ENCODE data around the gene AUTS2.

AUTS2 gene

DNA sequence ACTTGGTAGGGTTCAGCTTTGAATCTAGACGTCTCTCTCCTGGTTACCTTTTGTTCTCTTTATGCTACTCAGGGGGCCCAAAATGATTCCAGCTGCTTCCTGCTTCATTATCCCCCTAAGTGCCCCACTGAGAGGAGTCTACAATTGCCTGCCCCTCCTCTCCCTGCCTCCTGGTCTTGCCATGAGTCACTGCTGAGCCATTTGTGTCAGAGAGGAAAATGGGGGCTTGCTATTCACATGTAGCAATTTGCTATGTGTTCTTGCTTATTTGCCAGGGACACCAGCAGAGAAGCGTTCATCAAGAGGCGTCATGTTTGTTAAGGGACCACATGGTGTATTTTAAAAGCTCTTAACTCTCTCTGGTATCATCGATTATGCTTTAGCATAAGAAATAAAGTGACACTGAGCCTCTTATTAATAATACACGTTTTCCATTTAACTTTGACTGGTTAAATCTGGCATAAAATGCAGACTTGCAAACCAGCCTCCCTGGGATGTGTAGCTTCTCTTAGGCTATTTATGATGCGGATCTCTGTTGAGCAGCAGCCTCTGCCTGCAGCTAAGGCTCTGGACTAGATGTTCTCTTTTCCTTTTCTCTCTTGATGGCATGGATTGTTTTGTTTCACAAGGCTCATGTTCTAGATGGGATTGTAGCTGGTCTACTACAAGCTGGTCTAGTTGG lies 239.3 kb downstream of the AUTS2 start:
- H3K36me3 ChIP-seq (ENCODE audit: control insufficient read depth in 2 of 2, insufficient read depth in 1 of 2, low read length in 2 of 2), result no peaks in the 10 kb centered on the region
- TF ChIP-seq IKZF3 (tag by site-specific recombination; IDR thresholded peaks at IDR 0.05) (peak; percentile 59; the same call in 1 of the 2 replicates), ZEB2 (tag by site-specific recombination; IDR thresholded peaks at IDR 0.05) (peak; percentile 40; the same call in 1 of the 2 replicates), ZNF24 (tag by site-specific recombination; IDR thresholded peaks at IDR 0.05) (peak; percentile 42; the same call in 1 of the 2 replicates), ZNF544 (tag by site-specific recombination; IDR thresholded peaks at IDR 0.05) (no peak), PRDM1 (tag by site-specific recombination; IDR thresholded peaks at IDR 0.05) (no peak), SP7 (tag by site-specific recombination; IDR thresholded peaks at IDR 0.05) (peak; percentile 68), ZIC2 (tag by site-specific recombination; IDR thresholded peaks at IDR 0.05) (peak; percentile 70), GLIS1 (tag by site-specific recombination; IDR thresholded peaks at IDR 0.05) (peak; percentile 85), OSR2 (tag by site-specific recombination; IDR thresholded peaks at IDR 0.05) (peak; percentile 43; the same call in 1 of the 2 replicates), ZNF600 (tag by site-specific recombination; IDR thresholded peaks at IDR 0.05) (0 out of 2 replicates have a peak, but pooled peaks have one; percentile 14), ZNF16 (tag by site-specific recombination; IDR thresholded peaks at IDR 0.05; ENCODE audit: low read depth) (0 out of 2 replicates have a peak, but pooled peaks have one; percentile 22), ZSCAN4 (tag by site-specific recombination; IDR thresholded peaks at IDR 0.05) (no peak), ZNF341 (tag by site-specific recombination; IDR thresholded peaks at IDR 0.05; ENCODE audit: low read depth) (no peak), SP3 (tag by site-specific recombination; IDR thresholded peaks at IDR 0.05) (no peak)
- no peak overlapping the region for H3K27ac ChIP-seq (ENCODE audit: extremely low read depth, low read depth, low read length)
- ChIA-PET POLR2A (no interaction called here), CTCF (interaction anchor here (0.6 kb wide), 1 partner anchor 13 kb away, joined by 3 read pairs; no protein-coding TSS in a partner anchor)
- no peak overlapping the region for H3K4me3 ChIP-seq (ENCODE audit: low read depth, low read length)
- peaks cover 43% of the 10 kb centered on the region for H3K4me1 ChIP-seq (ENCODE audit: control insufficient read depth, insufficient read depth, low read length)
- no peaks in the 10 kb centered on the region for H3K9me3 ChIP-seq (ENCODE audit: control insufficient read depth, insufficient read depth, low read depth, low read length)

DNA sequence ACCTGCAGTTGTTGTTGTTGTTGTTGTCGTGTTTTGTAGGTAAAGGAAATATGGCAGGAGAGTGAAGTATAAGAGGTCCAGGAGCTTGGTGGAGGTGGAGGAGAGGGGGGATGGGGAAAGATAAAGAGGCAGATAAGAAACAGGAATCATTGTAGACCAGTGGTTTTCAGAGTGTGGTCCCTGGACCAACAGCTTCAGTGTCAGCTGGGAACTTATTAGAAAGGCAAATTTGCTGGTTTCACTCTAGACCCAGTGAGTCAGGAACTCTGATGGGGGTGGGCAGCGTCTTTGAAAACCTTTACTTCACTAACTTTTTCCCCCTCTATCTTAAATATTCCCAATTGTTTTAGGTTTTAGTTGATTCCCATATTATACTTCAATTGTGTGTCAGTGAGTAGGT lies 241.5 kb downstream of the AUTS2 start:
- Histone ChIP-seq H3K9me3 (ENCODE audit: control insufficient read depth, insufficient read depth, low read depth, low read length) (no peaks in the 10 kb centered on the region), H3K4me1 (ENCODE audit: control insufficient read depth, insufficient read depth, low read length) (peaks cover 28% of the 10 kb centered on the region), H3K27ac (ENCODE audit: extremely low read depth, low read depth, low read length) (no peak overlapping the region), H3K36me3 (ENCODE audit: control insufficient read depth in 2 of 2, insufficient read depth in 1 of 2, low read length in 2 of 2) (no peaks in the 10 kb centered on the region), H3K4me3 (ENCODE audit: low read depth, low read length) (no peak overlapping the region)
- ChIA-PET CTCF (interaction anchor here (0.7 to 0.8 kb wide), 2 partner anchors 31 to 216 kb away, joined by 3 read pairs; no protein-coding TSS in a partner anchor), POLR2A (no interaction called here)
- TF ChIP-seq ZBTB17 (tag by site-specific recombination; IDR thresholded peaks at IDR 0.05) (no peak), TCF7L2 (IDR thresholded peaks at IDR 0.05; ENCODE audit: borderline replicate concordance, low read depth, low read length) (no peak), ZNF175 (tag by site-specific recombination; IDR thresholded peaks at IDR 0.05) (no peak), ZNF433 (tag by site-specific recombination; IDR thresholded peaks at IDR 0.05; ENCODE audit: low read depth) (no peak), ZNF677 (tag by site-specific recombination; IDR thresholded peaks at IDR 0.05) (no peak), ZNF132 (tag by site-specific recombination; IDR thresholded peaks at IDR 0.05; ENCODE audit: borderline replicate concordance) (no peak), FEZF1 (tag by site-specific recombination; IDR thresholded peaks at IDR 0.05) (no peak), ZNF138 (tag by site-specific recombination; IDR thresholded peaks at IDR 0.05; ENCODE audit: borderline replicate concordance) (no peak), ZEB2 (tag by site-specific recombination; IDR thresholded peaks at IDR 0.05) (no peak), AEBP2 (tag by site-specific recombination; IDR thresholded peaks at IDR 0.05; ENCODE audit: borderline replicate concordance) (no peak), ZNF292 (tag by site-specific recombination; IDR thresholded peaks at IDR 0.05; ENCODE audit: borderline replicate concordance, low read depth) (no peak), ZNF404 (tag by site-specific recombination; IDR thresholded peaks at IDR 0.05) (no peak), ZNF600 (tag by site-specific recombination; IDR thresholded peaks at IDR 0.05) (no peak), ZBTB8A (tag by site-specific recombination; IDR thresholded peaks at IDR 0.05) (no peak)
- TF ChIP-seq, protein P1, sequence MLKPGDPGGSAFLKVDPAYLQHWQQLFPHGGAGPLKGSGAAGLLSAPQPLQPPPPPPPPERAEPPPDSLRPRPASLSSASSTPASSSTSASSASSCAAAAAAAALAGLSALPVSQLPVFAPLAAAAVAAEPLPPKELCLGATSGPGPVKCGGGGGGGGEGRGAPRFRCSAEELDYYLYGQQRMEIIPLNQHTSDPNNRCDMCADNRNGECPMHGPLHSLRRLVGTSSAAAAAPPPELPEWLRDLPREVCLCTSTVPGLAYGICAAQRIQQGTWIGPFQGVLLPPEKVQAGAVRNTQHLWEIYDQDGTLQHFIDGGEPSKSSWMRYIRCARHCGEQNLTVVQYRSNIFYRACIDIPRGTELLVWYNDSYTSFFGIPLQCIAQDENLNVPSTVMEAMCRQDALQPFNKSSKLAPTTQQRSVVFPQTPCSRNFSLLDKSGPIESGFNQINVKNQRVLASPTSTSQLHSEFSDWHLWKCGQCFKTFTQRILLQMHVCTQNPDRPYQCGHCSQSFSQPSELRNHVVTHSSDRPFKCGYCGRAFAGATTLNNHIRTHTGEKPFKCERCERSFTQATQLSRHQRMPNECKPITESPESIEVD (tag by site-specific recombination; IDR thresholded peaks at IDR 0.05), result no peak
